ENCODE measurements around the gene SUCLA2.

- no peak for TF ChIP-seq CTCF (IDR thresholded peaks at IDR 0.05; ENCODE audit: insufficient read depth, low read length, poor library complexity, severe bottlenecking)
- no peak for TF ChIP-seq EZH2phosphoT487 (conservative IDR thresholded peaks at IDR 0.05; ENCODE audit: low read length)
Measured at GRCh38 chr13:47896546-47896945, 104.5 kb downstream of the SUCLA2 start.
